ENCODE data around the gene EDC3.

GRCh38 chr15:74680456-74680855, 15.4 kb downstream of the EDC3 start:
- TF ChIP-seq CEBPB (IDR thresholded peaks at IDR 0.05; ENCODE audit: low read depth, low read length) (no peak), RAD21 (IDR thresholded peaks at IDR 0.05; ENCODE audit: low read length) (no peak), FOS (IDR thresholded peaks at IDR 0.05; ENCODE audit: low read depth, low read length) (no peak), CTCF (conservative IDR thresholded peaks at IDR 0.05; ENCODE audit: low read depth, low read length) (no peak), POLR2A (IDR thresholded peaks at IDR 0.05; ENCODE audit: low read depth, low read length) (no peak), RCOR1 (IDR thresholded peaks at IDR 0.05; ENCODE audit: insufficient replicate concordance, low read length) (no peak), RFX5 (IDR thresholded peaks at IDR 0.05; ENCODE audit: low read depth, low read length) (no peak), BHLHE40 (IDR thresholded peaks at IDR 0.05; ENCODE audit: low read depth, low read length) (no peak), SMC3 (IDR thresholded peaks at IDR 0.05; ENCODE audit: low read depth, low read length) (no peak), USF2 (IDR thresholded peaks at IDR 0.05; ENCODE audit: low read depth, low read length) (no peak)

Measured in IMR-90 (cell line).